ENCODE data around the gene ZBTB7C. TPM values are rescaled to one million over a fixed set of nuclear protein-coding genes. Genes with fewer than 3 reads are reported as not detected.
A peak's percentile ranks its signal among the peaks of the same experiment; 100 is the strongest.

Gene ZBTB7C
- total RNA-seq, 1 donor from 2014 or later = under 0.01 TPM

GRCh38 chr18:48355276-48356115 lies 53.7 kb downstream of the ZBTB7C start:
- no peaks in the 10 kb centered on the region for H3K36me3 ChIP-seq (ENCODE audit: control insufficient read depth, insufficient read depth, low read length)
- H3K27me3 ChIP-seq (ENCODE audit: control insufficient read depth, insufficient read depth, low read length) = no peaks in the 10 kb centered on the region
- no peak for FAIRE-seq
- no peak for DNase-seq (ENCODE audit: low read depth)
- TF ChIP-seq CTCF (IDR thresholded peaks at IDR 0.05; ENCODE audit: insufficient read depth, low read length, severe bottlenecking) = no peak
- H3K4me3 ChIP-seq (ENCODE audit: low read depth, low read length) = no peak overlapping the region

GRCh38 chr18:48354746-48355260 lies 54.4 kb downstream of the ZBTB7C start:
- H3K36me3 ChIP-seq (ENCODE audit: control insufficient read depth, insufficient read depth, low read length) = no peaks in the 10 kb centered on the region
- H3K27me3 ChIP-seq (ENCODE audit: control insufficient read depth, insufficient read depth, low read length) = no peaks in the 10 kb centered on the region
- H3K4me3 ChIP-seq (ENCODE audit: low read depth, low read length) = no peak overlapping the region
- FAIRE-seq = no peak
- DNase-seq (ENCODE audit: low read depth) = no peak
- TF ChIP-seq CTCF (IDR thresholded peaks at IDR 0.05; ENCODE audit: insufficient read depth, low read length, severe bottlenecking) = no peak

- Histone ChIP-seq H3K4me3 (ENCODE audit: low read depth, low read length) (no peak overlapping the region), H3K36me3 (ENCODE audit: control insufficient read depth, insufficient read depth, low read length) (no peaks in the 10 kb centered on the region), H3K27me3 (ENCODE audit: control insufficient read depth, insufficient read depth, low read length) (no peaks in the 10 kb centered on the region)
- FAIRE-seq (no peak), DNase-seq (ENCODE audit: low read depth) (no peak)
- TF ChIP-seq CTCF (IDR thresholded peaks at IDR 0.05; ENCODE audit: insufficient read depth, low read length, severe bottlenecking) = no peak
Measured at GRCh38 chr18:48352051-48352755, 57.0 kb downstream of the ZBTB7C start.

GRCh38 chr18:48351216-48352050 lies 57.8 kb downstream of the ZBTB7C start:
- no peaks in the 10 kb centered on the region for H3K27me3 ChIP-seq (ENCODE audit: control insufficient read depth, insufficient read depth, low read length)
- TF ChIP-seq CTCF (IDR thresholded peaks at IDR 0.05; ENCODE audit: insufficient read depth, low read length, severe bottlenecking) = no peak
- FAIRE-seq (peak; percentile 75), DNase-seq (ENCODE audit: low read depth) (no peak)
- H3K36me3 ChIP-seq (ENCODE audit: control insufficient read depth, insufficient read depth, low read length) = no peaks in the 10 kb centered on the region
- H3K4me3 ChIP-seq (ENCODE audit: low read depth, low read length) = no peak overlapping the region

GRCh38 chr18:48348739-48349138 lies 60.4 kb downstream of the ZBTB7C start:
- FAIRE-seq (no peak), DNase-seq (ENCODE audit: low read depth) (no peak)
- no peak for TF ChIP-seq CTCF (IDR thresholded peaks at IDR 0.05; ENCODE audit: insufficient read depth, low read length, severe bottlenecking)
- Histone ChIP-seq H3K36me3 (ENCODE audit: control insufficient read depth, insufficient read depth, low read length) (no peaks in the 10 kb centered on the region), H3K27me3 (ENCODE audit: control insufficient read depth, insufficient read depth, low read length) (no peaks in the 10 kb centered on the region), H3K4me3 (ENCODE audit: low read depth, low read length) (no peak overlapping the region)

Data from bronchial epithelial cell (primary cell).